ENCODE results near the gene GFPT2.

Gene GFPT2

GRCh38 chr5:180353048-180353979 lies at the start of gene GFPT2:
TSS of gene GFPT2 (minus strand) at chr5:180353336. CDS start at chr5:180353217, 119 bp downstream.
- peak; percentile 87 for DNase-seq (ENCODE audit: low spot score)

- no peak for DNase-seq (ENCODE audit: low spot score)
Observed at GRCh38 chr5:180402716-180403115, 49.6 kb upstream of the GFPT2 start.

DNA sequence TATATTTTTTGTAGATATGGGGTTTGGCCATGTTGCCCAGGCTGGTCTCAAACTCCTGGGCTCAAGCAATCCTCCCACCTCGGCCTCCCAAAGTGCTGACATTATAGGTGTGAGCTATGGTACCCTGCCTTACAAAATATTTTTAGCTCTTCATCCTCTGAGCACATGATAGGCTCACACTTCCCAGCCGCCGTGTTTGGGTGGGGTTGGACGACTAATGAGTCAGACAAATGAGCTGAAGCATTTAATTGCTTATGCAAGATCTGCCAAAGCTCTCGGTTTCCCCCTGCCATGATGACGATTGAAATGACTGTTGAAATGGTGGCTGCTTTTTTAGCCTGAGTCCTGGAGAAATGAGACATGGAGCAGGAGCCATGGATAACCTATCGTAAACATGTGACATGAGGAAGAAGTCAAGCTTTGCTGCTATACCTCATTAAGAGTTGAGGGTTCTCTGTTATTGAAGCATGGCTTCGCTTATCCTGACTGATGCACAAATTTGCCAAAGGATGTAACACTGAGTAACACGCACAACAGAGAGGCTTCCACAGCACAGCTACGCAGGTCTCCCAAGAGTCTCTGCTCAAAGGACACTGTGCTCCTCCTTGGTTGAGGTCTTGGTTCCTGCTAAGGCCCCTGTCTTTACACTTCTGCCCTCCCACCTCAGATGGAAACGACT lies 48.2 kb upstream of the GFPT2 start:
- DNase-seq (ENCODE audit: low spot score), result no peak

DNA sequence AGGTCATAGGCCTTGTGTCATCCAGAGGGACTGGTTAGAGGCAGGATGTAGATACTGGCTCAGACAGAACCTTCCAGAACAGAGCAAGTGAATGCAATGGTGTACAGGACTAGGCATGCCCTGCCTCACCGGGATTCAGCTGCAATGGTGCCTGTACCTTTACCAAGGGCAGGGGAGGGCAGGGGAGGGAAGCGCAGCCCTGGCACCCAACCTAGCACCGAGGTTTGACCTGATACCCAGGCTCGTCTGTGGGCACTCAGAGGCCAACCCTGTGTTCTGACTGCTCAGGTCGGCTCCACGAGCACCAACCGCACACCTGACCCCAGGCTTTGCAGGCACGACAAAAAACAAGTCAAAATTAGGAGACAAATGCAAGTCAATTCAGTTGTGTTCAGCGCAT lies 47.3 kb upstream of the GFPT2 start:
- DNase-seq (ENCODE audit: low spot score), result no peak

GRCh38 chr5:180399401-180400215 lies 46.5 kb upstream of the GFPT2 start:
- no peak for DNase-seq (ENCODE audit: low spot score)

DNA sequence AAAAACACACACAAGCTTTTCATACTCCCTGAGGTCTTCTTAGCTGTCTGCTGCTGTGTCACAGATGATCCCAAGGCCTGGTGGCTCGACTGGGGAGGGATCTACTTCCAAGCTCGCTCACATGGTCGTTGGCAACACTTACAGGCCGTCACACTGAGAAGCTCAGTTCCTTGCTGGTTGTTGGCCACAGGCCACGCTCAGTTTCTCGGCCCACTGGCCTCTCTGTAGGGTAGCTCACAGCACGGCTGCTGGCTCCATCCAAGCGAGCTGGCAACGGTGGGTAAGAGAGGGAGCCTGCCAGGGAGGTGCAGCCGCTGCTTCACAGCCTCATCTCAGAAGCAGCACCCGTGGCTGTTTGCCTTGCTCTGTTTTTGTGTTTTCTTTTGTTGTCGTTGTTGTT lies 43.8 kb upstream of the GFPT2 start:
- no peak for DNase-seq (ENCODE audit: low spot score)

DNA sequence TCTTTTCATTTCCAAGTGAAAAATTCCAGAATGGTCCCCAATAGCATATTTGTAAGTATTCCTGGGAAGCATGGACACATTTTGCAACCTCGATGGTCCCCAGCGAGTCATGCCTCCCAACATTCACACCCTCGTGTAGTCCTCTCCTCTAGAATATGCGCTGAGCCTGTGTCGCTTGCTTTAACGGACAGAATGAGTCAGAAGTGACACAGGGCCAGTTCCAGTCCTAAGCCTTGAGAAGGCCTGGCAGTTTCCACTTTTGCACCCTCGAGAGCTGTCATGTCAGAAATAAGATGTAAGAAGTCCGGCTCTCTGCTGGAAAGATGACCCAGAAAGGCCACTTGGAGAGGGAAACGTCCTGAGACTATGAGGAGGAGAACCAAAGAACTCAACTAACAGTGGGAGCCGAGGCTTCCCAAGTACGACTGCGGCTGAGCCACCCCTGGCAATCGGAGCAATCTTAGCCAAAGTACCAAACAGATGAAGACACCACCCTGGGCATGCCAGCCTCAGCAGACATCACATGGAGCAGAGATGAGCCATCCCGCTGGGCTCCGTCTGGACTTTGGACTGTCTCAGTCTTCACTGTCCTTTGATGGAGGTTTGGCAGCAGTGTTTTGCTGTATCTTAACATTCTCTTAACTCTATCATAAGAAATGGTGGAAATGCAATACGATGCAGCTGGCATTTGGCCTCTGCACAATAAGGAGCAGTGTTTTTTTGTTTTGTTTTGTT lies 42.6 kb upstream of the GFPT2 start:
- no peak for DNase-seq (ENCODE audit: low spot score)

DNA sequence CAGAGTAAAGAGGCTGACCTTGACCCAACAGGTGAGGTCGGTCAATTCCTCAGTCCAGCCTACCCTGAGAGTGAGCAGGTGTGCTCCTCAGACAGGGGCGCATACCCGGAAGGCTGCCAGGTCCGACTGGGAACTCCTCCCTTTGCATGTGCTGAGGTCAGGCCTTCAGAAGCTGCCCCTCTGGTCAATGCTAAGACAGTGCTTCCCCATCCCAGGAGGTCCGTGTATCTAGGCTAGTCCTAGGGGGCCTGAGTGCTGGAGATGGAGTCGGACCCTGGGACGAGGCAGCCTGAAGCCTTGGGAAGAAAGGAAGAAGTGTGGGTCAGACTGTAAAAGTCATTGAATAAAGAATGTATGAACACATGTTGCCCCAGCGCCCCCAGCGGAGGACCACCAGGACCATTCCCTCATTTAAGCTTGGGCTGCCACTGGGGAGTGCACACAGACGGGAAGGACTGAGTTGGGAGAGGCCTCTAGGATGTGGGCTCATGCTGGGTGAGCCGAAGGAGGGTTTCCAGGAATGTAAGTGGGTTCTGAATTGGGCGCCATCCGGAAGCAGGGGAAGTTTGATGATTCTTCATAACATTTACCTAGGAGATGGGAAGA lies 41.0 kb upstream of the GFPT2 start:
- DNase-seq (ENCODE audit: low spot score), result no peak

DNA sequence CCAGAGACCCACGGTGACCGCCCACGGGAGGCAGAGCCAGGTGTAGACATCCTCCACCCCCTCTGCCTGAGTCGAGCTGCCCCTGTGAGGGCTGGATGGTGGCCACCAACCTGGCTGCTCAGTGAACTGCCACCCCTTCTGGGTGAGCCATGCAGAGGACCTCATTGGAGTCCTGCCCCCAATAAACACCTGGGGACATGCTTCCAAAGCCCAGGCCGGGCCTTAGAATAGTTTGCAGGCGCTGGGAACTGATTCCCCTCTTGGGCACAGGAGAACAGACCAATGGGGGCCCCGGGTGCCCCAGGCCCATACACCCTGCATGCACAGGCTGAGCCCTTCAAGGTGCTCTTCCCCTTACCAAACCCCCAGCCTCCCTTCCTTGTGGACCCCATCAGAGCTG lies 38.1 kb upstream of the GFPT2 start:
- no peak for DNase-seq (ENCODE audit: low spot score)

GRCh38 chr5:180390441-180391190 lies 37.5 kb upstream of the GFPT2 start:
- no peak for DNase-seq (ENCODE audit: low spot score)

DNA sequence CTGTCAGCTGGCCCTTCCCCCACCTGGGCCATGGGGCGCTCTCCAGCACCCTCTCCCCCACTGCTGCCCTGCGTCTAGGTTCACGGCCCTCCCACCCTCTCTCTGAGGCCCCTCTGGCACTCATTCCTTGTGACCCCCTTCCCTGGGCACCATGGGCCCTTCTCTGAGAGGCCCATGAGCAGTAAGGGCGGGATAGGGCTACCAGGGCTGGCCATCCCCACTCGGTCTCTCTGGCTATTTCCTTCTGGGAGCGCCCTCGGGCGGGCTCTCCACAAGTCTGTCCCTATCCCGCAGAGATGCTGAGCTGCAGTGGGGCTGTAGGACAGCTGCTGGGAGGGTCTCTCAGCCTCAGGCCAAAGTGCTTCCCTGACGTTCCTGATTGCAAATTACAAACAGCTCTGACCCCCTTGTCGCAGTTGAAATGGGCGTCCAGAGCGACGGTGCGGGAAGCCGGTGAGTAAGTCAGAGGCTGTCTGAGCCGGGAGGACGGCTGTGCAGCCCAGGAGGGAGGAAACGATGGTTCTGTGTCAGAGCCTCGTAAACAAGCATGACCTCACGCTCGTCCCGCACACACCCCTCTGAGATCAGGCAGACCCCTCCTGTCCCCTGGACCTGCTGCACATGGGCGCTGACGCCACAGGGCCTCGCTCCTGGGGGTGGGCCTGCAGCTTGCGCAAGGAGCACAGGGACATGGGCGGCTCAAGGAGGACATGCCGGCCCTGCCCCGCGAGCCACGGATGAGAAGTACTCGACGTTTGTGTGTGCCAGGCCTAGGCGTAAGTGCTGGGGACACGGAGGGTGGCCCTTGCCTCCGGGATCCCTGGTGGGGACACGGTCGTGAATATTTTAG lies 36.3 kb upstream of the GFPT2 start:
- no peak for DNase-seq (ENCODE audit: low spot score)

DNA sequence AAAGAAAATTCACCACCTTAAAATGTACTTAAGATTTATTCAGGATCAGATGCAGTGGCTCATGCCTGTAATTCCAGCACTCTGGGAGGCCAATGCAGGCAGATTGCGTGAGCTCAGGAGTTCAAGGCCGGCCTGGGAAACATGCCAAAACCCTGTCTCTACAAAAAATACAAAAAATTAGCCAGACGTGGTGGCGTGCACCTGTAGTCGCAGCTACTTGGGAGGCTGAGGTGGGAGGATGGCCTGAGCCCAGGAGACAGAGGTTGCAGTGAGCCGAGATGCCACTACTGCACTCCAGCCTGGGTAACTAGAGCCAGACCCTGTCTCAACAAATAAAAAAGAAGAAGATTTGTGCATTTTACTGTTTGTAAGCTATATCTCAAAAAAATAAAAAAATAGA lies 34.7 kb upstream of the GFPT2 start:
- DNase-seq (ENCODE audit: low spot score), result no peak

- no peak for DNase-seq (ENCODE audit: low spot score)
Observed at GRCh38 chr5:180382926-180383325, 29.8 kb upstream of the GFPT2 start.

DNA sequence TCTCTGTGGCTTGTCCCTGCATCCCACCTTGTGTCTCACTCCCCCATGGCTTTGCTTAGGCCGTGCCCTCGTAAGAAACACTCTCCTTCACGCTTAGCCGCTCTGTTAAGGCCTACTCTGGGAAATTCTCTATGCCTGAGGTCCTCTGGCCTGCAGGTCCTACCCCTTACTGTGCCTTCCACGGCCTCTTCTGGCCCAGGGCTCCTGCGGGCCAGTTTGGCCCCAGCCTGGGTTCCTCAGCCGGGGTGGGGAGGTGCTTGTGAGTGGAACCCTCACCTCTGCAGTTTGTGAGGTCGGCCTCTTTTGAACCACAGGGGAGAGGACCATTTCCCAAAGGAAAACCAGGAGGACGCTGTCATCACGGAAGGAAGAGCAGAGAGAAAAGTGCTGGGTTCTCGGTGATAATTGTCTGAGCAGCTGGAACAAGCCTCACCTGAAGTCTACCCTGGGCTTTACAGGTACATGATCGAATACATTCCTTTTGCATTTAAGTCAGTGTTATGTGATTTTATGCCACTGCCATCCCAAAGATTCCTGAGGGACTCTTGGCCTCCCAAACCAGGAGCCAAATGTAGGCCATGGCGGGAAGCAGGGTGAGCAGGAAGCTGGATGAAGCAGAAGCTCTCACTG lies 28.8 kb upstream of the GFPT2 start:
- DNase-seq (ENCODE audit: low spot score), result no peak

GRCh38 chr5:180381428-180381827 lies 28.3 kb upstream of the GFPT2 start:
- no peak for DNase-seq (ENCODE audit: low spot score)

DNA sequence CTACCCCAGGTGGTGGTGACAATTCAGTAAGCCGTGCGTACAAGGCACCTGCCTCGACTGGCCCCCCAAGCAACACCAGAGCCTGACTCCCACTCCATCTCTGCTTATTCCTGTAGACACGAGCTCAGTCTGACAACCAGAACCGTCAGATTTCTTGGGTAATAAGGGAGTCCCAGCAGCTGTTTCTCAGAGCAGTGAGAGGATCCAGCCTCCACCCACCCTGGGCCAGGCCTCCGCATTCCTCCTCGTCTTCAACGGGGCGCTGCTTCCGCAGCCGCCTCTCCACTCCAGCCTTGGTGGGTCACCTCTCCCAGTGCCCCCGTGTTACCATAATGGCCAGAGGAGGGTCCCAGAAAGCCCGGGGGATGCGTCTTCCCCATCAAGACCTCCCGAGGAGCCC lies 27.7 kb upstream of the GFPT2 start:
- DNase-seq (ENCODE audit: low spot score), result no peak

DNA sequence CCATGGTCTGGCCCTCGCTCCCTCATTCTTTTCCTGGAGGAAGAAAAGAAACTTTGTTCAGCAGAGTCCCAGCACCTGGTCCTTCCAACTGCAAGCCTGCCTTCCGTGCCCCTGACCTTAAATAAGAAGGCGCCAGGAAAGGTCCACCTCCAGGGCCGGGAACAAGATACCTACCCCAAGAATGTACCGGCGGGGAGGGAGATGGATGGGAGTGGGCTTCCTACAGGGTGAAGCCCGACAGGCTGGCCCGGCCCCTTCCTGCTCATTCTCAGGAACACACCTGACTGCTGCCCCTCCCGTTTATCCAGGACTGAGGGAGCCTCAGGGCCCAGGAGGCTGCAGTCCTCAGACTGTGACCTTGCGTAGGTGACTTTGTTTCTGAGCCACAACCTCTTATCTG lies 27.3 kb upstream of the GFPT2 start:
- no peak for DNase-seq (ENCODE audit: low spot score)

- DNase-seq (ENCODE audit: low spot score), result no peak
Observed at GRCh38 chr5:180379355-180380070, 26.4 kb upstream of the GFPT2 start.
